Fibroblast of villous mesenchyme (primary cell): ENCODE data around the gene LRRC3B. TPM values are rescaled to one million over a fixed set of nuclear protein-coding genes. Genes with fewer than 3 reads are reported as not detected.

ENCODE experiments used
- DNase-seq: peaks from one replicate; pipeline ENCODE4 v3.0.0-alpha.2; 2010; ENCODE audit warnings: low read depth
- H3K4me3 ChIP-seq: 2 replicates; pipeline ENCODE4 v1.5.1; 2011; ENCODE audit warnings: low read depth, mild to moderate bottlenecking, low read length
- total RNA-seq: library from RNA; depleted of rRNA; stranded (reverse); fragments of >200 nt; gene quantifications from 2 replicates; pipeline ENCODE4 v1.2.3, GENCODE V29; 2012
- TF ChIP-seq, protein P1 (sequence below): IDR thresholded peaks from 2 replicates; pipeline ENCODE4 v1.5.1; 2012; ENCODE audit warnings: low read depth, mild to moderate bottlenecking, low read length; ENCODE audit not compliant: insufficient read depth

Gene LRRC3B, protein sequence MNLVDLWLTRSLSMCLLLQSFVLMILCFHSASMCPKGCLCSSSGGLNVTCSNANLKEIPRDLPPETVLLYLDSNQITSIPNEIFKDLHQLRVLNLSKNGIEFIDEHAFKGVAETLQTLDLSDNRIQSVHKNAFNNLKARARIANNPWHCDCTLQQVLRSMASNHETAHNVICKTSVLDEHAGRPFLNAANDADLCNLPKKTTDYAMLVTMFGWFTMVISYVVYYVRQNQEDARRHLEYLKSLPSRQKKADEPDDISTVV
- total RNA-seq, result not detected in 2 replicates

DNA sequence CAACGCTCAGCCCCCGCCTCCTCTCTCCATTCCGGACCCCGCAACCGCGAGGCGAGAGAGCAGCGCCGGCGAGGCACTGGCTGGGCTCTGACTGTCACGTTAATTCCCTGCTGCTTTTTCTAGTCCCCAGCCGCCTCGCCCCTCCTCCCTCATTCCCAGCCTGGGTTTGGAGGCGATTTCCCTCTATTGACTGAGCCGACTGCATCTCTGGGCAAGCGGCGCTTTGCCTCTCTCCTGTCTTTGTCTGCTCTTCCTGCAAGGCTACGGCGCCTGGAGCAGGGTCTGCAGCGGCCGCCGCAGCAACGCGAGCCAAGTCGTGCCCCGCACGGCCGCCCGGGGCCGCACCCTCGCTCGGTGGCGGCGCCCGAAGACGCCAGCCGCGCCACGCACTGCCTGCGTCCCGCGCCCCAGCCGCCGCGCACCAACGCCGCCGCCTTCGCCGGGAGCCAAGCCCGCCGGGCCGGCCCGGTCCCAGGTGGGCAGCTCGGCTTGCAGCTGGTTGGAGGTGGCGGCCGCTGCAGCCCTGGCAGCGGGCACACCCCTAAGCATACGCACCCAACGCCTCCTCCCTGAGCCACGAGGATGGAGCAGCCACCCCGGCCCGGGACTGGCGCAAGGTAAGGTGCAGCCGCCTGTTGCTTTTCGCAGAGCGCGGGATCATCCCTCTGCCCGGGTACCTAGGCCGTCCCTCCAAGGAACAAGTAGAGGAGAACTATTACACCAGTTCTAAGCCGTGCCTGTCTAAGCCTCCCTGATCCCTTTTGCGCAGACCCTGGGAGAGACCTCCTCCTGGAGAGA is at the start of gene LRRC3B:
Gene LRRC3B (plus strand): TSS at position 152 of the 798 bp plus-strand sequence. CDS start 86,901 bp downstream, outside the sequence.
- TF ChIP-seq, protein P1, sequence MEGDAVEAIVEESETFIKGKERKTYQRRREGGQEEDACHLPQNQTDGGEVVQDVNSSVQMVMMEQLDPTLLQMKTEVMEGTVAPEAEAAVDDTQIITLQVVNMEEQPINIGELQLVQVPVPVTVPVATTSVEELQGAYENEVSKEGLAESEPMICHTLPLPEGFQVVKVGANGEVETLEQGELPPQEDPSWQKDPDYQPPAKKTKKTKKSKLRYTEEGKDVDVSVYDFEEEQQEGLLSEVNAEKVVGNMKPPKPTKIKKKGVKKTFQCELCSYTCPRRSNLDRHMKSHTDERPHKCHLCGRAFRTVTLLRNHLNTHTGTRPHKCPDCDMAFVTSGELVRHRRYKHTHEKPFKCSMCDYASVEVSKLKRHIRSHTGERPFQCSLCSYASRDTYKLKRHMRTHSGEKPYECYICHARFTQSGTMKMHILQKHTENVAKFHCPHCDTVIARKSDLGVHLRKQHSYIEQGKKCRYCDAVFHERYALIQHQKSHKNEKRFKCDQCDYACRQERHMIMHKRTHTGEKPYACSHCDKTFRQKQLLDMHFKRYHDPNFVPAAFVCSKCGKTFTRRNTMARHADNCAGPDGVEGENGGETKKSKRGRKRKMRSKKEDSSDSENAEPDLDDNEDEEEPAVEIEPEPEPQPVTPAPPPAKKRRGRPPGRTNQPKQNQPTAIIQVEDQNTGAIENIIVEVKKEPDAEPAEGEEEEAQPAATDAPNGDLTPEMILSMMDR, result no peak
- H3K4me3 ChIP-seq, result no peak within 1 kb of the TSS
- no peak for DNase-seq

DNA sequence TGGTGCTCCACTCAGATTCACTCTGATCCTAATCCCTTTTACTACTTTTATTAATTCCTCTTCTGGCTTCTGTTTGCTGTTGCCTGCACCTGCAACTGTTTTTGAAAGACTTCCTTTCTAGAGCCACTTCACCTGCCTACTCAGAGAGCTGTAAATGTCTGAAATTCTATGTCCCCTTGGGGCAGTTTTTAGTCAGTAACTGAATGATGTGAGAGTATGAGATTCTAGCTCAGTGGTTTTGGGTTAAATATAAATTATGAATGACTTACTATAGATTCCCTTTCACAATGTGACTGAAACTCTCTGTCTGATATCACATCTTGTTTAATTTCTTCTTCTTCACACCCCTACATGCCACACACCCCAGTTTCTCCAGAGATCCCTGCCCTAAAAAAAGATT is 47.8 kb upstream of the LRRC3B start:
- no peak for DNase-seq
- TF ChIP-seq, protein P1, result no peak
- no peak overlapping the region for H3K4me3 ChIP-seq

DNA sequence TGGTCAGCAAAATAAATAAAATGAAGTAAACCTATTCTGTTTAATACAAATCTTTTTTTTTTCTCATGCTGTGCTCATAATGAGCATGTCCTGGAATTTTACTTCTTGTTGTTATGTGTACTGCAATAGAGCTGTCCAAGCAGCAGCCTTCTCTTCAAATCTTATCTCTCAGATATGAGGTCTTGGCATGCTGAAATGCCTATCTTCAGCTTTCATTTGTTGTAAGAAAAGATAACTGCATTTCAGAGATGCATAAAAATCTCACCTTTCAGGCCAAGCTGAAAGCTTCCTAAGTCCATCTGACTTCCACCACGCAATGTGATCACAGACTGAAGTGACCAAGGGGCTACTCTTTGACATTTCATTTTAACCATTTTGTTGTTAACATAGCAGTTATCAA is 43.5 kb upstream of the LRRC3B start:
- TF ChIP-seq, protein P1, result no peak
- no peak for DNase-seq
- no peak overlapping the region for H3K4me3 ChIP-seq

DNA sequence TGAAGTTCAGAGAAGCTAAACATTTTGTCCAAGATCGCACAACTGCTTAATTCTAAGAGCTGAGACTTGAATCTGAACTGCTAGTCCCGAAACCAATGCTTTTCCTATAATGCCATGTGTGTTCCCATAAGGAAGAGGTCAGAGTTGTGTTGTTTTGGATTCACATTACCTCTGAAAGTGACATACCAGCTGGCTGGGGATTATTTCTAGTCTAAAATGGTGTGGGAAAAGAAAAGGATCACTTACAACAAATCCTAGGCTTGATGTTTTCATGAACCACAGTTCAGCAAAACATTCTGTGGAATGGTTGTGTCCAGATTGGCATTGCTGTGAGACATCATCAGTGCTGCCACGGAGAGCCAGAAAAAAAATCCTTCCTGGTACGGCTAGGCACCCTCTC is 35.0 kb upstream of the LRRC3B start:
- TF ChIP-seq, protein P1, result no peak
- no peak overlapping the region for H3K4me3 ChIP-seq
- DNase-seq, result no peak

DNA sequence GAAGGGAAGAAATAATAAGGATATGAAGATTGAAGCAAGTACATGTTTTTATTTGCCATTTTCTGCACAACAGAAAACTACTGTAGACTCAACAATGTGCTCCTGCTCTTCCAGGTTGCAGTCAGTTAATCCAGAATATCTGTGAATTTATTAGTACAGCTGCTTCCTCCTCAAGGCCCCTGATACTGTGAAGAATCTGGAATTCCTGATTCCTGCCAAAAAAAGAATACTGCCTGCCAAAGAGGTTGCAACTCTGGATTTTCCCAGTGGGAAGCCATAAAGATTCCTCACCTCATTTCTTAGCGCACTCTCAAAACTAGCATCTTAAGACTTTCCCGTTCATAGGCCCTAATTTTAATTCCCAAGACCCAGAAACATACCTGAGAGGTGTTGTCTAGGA is 33.6 kb upstream of the LRRC3B start:
- no peak for DNase-seq
- TF ChIP-seq, protein P1, result no peak
- H3K4me3 ChIP-seq, result no peak overlapping the region

DNA sequence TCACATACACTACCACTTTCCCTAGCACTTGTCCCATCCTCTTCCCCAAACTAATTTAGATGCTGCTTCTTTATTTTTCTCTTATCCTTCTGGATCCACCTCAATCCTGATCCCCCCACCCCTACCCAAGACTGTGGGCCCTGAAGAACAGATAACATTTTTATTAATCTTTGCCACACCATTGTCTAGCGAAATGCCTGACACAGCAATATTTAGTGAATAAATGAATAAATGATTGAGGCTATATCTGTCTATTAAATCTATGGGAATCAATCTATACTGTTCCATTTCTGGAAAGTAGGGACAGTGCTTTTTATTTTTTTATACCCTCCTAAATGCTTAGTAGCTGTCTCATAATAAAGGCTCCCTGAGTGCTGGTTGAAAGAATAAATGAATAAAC is 32.9 kb upstream of the LRRC3B start:
- no peak overlapping the region for H3K4me3 ChIP-seq
- TF ChIP-seq, protein P1, result no peak
- no peak for DNase-seq
